WERI-Rb-1 (cell line): Measurements from ENCODE around the gene FAM98B.

Experiments
- DNase-seq: peaks from one replicate; pipeline ENCODE4 v3.0.0-alpha.2; 2020
- H3K27ac ChIP-seq: fragments of 250-450 bp; sonication (Bioruptor Pico); 2 replicates; pipeline ENCODE4 v1.5.1; 2020; ENCODE audit warnings: mild to moderate bottlenecking, moderate library complexity
- H3K27me3 ChIP-seq: fragments of 250-450 bp; sonication (Bioruptor Pico); 2 replicates; pipeline ENCODE4 v1.5.1; 2021; ENCODE audit warnings: mild to moderate bottlenecking, low read depth, moderate library complexity; ENCODE audit not compliant: insufficient read depth, severe bottlenecking
- H3K36me3 ChIP-seq: fragments of 250-450 bp; sonication (Bioruptor Pico); 2 replicates; pipeline ENCODE4 v1.5.1; 2020; ENCODE audit warnings: mild to moderate bottlenecking, moderate library complexity
- H3K4me3 ChIP-seq: 2 replicates; pipeline ENCODE4 v1.5.1; 2011; ENCODE audit warnings: low read depth, mild to moderate bottlenecking, control low read depth, low read length
- H3K9me3 ChIP-seq: fragments of 250-450 bp; sonication (Bioruptor Pico); 2 replicates; pipeline ENCODE4 v1.5.1; 2021; ENCODE audit warnings: mild to moderate bottlenecking, moderate library complexity; ENCODE audit not compliant: severe bottlenecking
- CTCF ChIP-seq: IDR thresholded peaks from 2 replicates; pipeline ENCODE4 v1.5.1; 2011; ENCODE audit warnings: low read depth, mild to moderate bottlenecking, control low read depth, inconsistent platforms, low read length

Gene FAM98B

DNA sequence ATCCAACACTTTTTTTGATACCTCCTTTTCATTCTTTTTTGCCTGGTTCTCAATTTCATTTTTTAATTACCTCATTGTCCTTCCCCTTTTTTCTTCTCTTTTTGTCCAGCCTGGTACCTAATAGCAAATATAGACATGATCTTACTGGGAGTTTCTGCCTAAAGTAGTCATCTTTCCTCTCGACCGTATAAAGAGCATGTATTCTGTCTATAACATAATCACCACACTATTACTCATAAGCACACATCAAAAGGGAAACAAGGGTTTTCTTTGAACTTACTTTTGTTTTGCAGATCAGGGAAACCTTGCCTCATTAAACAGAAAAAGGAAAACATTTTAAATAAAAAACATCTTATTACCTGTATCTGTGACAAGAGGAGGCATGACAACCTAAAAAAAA is 33.0 kb downstream of the FAM98B start:
- Histone ChIP-seq H3K27ac (no peak overlapping the region), H3K4me3 (no peak overlapping the region), H3K36me3 (peaks cover 6% of the 10 kb centered on the region; the same call in 1 of the 2 replicates), H3K27me3 (no peaks in the 10 kb centered on the region), H3K9me3 (no peaks in the 10 kb centered on the region)
- no peak for TF ChIP-seq CTCF
- no peak for DNase-seq

GRCh38 chr15:38487378-38487777 is 33.5 kb downstream of the FAM98B start:
- no peak overlapping the region for H3K27ac ChIP-seq
- no peaks in the 10 kb centered on the region for H3K9me3 ChIP-seq
- peaks cover 4% of the 10 kb centered on the region; the same call in 1 of the 2 replicates for H3K36me3 ChIP-seq
- no peak for DNase-seq
- no peaks in the 10 kb centered on the region for H3K27me3 ChIP-seq
- H3K4me3 ChIP-seq = no peak overlapping the region
- no peak for TF ChIP-seq CTCF

DNA sequence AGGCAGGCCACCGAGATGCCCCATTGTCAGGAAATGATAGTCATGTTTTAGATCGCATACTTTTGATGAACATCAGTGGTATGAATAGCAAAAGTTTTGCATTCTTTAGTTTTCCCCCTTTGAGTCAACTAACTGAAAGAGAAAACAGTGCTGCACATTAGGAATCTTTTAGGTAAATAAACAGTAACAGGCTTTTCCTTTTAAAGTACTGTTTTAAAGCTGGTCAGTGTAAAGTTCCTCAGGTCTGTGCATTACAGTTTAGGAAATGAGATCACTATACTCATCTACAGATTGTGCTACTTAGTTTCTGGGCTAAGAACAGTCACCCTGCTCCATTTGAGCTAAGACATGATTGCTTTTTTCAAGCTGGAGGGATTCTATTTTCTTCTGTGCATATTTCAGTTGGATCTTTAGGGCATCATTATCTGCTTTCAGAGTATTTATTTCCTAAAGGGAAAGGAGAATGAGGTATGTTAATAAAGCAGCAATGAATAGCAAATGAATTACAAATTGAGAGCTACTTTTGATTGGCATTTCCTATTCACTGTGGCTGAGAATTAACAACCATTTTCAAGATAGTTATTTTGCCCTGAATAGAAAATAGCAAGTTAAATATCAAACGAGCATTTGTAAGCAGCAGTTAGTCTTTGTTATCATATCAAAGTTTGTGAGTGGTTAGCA is 36.5 kb downstream of the FAM98B start:
- Histone ChIP-seq H3K27me3 (no peaks in the 10 kb centered on the region), H3K9me3 (no peaks in the 10 kb centered on the region), H3K4me3 (no peak overlapping the region), H3K27ac (no peak overlapping the region), H3K36me3 (no peaks in the 10 kb centered on the region; the same call in 1 of the 2 replicates)
- no peak for DNase-seq
- no peak for TF ChIP-seq CTCF

DNA sequence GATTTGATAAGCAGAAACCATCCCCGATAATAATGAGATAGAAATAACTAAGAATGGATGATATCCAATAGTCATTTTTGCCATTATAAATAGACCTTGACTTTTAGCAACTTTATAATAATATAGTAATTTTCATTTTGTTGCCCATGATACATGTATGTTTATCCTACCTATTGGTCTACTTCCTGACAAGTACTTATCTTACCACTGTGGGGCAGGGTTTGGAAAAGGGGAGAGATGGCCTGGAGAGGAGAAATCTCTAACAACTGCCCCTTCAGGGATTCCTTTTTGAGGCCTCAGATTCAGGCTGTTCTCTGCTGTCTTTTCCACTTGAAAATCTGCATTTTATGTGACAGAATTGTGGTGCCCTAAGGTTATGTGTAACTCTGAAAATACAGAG is 42.2 kb downstream of the FAM98B start:
- Histone ChIP-seq H3K27ac (no peak overlapping the region), H3K27me3 (no peaks in the 10 kb centered on the region), H3K36me3 (no peaks in the 10 kb centered on the region), H3K4me3 (no peak overlapping the region), H3K9me3 (no peaks in the 10 kb centered on the region)
- no peak for DNase-seq
- no peak for TF ChIP-seq CTCF

DNA sequence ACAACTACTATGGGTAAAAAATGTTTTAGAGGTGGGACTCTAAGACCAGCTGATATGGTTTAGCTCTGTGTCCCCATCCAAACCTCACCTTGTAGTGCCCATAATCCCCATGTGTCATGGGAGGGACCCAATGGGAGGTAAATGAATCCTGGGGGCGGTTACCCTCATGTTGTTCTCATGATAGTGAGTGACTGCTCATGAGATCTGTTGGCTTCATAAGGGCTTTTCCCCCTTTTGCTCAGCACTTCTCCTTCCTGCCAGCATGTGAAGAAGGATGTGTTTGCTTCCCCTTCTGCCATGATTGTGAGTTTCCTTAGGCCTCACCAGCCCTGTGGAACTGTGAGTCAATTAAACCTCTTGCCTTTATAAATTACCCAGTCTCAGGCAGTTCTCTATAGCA is 45.7 kb downstream of the FAM98B start:
- Histone ChIP-seq H3K27ac (no peak overlapping the region), H3K4me3 (no peak overlapping the region), H3K9me3 (no peaks in the 10 kb centered on the region), H3K27me3 (no peaks in the 10 kb centered on the region), H3K36me3 (no peaks in the 10 kb centered on the region)
- no peak for TF ChIP-seq CTCF
- no peak for DNase-seq

DNA sequence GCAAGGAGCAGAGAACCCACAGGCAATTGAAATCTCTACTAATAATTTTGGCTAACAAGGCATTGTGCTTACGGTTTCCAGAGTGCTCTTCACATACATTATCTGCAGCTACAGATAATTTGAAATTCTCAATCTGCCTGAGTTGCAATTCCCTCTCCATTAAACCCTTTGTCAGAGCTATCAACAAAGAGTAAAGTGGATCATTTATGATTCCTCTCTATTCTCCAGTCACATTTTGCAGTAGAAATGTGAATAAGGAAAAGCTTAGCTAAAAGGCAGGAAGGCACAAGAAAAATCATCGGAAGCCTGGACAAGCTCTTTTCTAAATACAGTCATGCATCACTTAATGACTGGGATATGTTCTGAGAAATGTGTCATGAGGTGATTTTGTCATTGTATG is 49.6 kb downstream of the FAM98B start:
- TF ChIP-seq CTCF = no peak
- H3K27ac ChIP-seq = no peak overlapping the region
- no peak for DNase-seq
- no peak overlapping the region for H3K4me3 ChIP-seq
- no peaks in the 10 kb centered on the region for H3K36me3 ChIP-seq
- no peaks in the 10 kb centered on the region for H3K9me3 ChIP-seq
- H3K27me3 ChIP-seq = no peaks in the 10 kb centered on the region
